ENCODE measurements around the gene LDLRAD4.
A peak's percentile ranks its signal among the peaks of the same experiment; 100 is the strongest.
"Not testable (repeated sequence)": the region's sequence is repeated elsewhere in the genome, so short reads cannot be mapped to it uniquely, and the experiment has no call there.

The LDLRAD4 gene

DNA sequence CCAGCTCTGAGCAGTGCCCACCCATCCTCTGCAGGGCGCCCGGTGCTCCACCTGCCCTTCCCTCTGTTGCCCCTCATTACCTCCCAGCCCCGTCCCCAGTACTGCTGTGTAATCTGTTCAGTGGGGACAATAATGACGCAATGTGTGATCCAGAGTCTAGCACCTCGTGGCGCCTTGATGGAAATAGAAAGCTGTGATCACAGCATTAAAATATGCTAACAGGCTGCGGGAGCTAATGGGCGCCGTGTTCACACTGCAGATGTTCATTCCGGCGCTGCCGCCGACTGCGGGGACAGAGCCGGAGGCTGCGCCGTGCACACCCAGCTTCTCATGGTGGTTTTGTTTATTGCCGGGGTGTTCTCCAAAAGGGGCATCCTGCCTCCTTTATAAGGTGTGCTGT, 235.2 kb downstream of the LDLRAD4 start:
- DNase-seq: peak; percentile 89

GRCh38 chr18:13454363-13455150, 236.0 kb downstream of the LDLRAD4 start:
- no peak for DNase-seq

DNA sequence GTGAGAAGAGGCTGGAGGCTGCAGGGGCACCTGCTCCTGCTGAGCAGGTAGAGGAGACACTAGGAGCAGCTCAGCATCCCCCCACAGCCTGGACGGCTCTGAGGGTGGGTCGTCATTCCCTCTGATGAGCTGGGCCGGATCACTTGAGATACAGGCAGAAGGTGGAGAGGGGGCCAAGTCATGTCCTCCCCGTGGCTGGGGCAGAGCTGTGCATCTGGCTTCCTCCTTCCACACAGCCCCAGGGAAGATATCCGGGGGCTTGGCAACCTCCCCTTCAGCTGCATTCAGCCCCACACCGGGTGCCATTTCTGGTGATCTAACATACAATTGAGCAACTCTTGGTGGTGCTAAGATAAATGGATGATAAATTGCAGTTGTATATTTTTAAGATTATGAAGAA, 236.9 kb downstream of the LDLRAD4 start:
- no peak for DNase-seq

DNA sequence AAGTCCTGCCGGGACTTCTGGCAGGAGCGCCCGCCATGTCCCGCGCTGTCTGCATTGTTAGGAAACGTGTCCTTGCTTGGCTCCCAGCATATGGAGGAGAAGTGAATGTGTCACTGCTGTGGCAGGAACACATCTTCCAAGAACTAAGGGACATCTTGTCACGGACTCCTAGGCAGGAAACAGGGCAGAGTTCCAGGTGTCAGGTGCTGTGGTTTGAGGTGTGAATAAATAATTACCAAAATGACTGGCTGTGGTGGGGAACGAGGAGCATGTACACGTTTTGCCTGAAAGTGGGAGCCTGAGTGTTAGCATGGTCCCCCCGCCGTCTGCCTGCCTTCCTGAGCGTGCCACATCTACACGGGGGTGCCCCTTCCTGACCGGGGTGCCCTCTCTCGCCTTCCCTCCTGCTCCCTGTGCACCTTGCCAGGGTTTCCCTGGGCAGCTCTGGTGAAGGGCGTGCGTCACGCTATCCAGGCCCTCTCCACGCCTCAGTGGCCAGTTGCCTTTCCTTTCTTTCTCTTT, 237.5 kb downstream of the LDLRAD4 start:
- DNase-seq: no peak

DNA sequence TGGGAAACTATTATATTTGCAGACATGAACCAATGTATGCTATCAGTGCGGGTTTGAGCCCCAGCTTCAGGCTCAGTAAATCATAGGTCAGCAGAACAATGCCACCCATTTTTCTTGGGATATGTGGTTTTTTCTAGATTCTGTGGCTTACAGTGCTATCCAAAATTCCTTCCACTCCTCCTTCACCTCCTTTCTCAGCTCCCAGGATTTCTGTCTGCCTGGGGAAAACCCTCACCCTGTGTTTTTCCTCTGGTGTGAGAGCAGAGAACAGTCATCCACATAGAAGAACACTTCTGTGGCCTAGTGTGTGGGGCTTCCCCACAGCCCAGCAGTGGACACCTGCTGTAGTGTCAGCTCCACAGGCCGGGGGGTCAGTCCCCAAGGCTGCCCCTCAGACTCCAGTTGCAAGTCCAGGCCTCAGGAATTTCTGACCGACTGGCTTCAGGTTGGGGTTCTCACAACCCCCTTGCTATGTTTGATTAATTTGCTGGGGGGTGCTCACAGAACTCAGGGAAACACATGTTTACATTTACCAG, 238.2 kb downstream of the LDLRAD4 start:
- DNase-seq: no peak

GRCh38 chr18:13457327-13457726, 238.8 kb downstream of the LDLRAD4 start:
- DNase-seq: no peak

GRCh38 chr18:13460946-13461345, 242.4 kb downstream of the LDLRAD4 start:
- DNase-seq: no peak

GRCh38 chr18:13461469-13461868, 242.9 kb downstream of the LDLRAD4 start:
- no peak for DNase-seq

- no peak for DNase-seq
Measured at GRCh38 chr18:13461936-13462335, 243.4 kb downstream of the LDLRAD4 start.

DNA sequence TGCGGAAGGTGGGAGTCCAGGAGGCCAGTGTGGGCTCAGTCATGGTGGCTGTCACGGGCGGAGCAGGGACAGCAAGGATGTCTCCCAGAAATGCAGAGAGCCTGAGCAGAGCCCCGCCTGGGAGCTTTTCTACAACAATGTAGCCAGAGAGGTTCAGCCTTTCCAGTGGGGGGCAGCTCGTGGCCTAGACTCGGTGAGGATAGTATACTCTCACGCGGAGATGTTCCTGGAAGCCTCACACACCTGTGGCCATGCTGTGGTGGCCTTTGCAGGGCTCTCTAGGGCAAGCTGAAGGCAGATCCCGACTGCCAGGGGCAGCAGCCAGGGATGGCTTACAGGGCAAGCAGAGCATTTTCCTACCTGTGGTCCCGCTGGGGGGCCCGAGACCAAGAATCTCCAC, 244.1 kb downstream of the LDLRAD4 start:
- no peak for DNase-seq

DNA sequence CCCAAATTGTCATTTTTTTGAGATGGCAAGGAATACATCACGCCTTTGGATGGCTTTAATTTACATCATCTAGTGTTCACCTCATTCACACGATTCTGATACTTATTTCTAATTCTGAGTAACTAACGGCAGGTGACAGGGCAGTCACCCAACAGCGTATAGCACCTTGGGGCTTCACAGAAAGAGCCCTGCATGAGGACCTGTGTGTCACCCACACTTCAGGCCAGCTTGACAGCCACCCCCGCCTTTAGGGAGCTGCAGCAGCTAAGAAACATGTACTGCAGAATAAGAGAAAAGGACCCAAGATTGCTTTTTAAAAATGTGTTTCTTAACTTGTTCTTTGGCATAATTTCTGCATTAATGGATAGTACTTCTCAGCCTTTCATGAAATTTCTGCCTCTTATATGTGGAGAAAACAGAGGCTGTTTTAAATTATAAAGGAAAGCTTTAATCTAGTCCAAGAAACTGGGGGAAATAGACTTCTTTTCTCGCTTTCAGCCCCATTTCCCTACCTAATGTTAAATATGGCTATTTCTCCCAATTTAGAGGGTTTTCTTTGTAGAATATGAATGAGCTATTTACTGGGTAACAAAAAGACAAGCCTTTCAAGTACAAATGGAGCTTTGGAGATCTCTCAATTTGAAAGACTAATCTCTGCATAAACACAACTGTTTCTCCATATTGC, 245.1 kb downstream of the LDLRAD4 start:
- DNase-seq: no peak

DNA sequence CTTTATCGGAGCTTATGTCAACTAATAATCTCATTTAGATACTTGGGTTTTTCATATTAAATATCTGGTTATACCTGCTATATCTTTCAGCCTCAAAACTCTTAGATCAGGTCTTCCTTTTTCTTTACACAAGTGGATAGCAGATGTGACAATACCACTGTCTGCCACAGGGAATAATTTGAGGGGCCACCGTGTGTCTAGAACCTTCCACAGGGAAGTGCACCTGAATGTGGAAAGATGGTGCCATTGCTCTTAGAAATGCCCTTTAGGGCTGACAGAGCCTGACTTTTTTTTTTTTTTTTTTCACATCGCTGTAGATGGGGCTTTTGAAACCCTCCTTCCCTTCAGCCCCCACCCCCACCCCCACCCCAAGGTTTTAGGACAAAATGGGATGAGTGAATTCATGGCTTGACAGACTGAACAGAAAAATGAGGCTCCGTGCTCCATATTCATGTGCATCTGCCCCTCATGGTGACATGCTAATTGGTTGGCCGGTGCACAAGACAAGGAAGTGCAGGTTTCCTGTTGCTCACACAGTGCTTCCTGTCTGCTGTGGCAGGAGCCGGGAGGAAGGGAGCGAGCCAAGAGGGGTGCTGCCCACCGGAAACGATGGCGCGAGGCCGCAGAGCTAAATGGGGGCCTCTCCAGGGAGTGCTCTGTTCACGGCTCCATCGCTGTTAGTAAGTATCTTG, 246.0 kb downstream of the LDLRAD4 start:
- DNase-seq: no peak

GRCh38 chr18:13465124-13465446, 246.5 kb downstream of the LDLRAD4 start:
- DNase-seq: no peak

DNA sequence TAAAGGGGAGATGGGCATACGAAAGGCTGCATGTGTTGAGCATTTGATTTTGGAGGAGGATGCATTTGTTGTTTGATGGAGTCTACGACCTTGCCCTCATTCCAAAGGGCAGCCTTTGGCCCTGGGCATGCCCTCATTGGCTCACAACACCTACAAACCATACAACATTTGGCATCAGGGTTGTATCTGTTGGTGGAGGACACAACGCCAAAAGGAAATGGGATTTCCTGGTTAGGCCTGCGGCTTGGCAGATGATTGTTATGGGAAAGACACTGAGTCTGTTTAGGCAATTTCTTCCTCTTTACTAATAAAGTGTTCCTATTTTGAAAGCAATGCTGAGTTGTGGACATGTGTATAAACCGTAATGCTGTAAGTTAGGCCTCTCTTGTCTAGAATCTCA, 246.9 kb downstream of the LDLRAD4 start:
- no peak for DNase-seq

DNA sequence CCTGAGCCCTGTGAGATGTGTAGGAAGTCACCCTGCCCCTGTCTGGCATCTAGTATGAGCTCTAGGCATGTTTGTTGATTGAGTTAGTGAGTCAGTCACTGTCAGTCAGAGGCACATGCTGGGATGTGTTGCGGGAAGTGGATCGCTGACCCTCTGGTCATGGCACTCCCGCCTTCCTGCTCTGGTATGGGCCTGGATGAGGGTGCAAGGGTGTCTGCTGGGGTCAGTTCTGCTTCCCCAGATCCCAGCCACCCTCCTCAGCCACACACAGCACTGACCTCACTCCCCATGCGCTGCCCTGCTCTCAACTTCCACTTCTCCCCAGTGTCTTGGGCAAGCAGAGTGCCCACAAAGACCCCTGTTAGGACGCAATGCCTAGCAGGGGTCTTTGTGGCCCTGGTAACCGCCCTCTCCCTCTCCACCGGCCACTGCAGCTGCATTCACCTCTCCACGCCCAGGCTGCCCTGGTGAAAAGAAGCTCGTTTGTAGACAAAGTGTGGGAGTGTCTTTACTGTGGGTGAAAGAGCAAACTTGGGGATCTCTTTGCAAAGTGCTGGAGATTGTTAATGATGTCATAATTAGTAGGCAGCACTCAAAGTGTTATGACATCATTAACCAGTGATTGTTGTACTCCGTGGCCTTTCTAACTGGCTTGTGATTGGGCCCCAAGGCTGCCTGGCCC, 252.1 kb downstream of the LDLRAD4 start:
- no peak for DNase-seq

DNA sequence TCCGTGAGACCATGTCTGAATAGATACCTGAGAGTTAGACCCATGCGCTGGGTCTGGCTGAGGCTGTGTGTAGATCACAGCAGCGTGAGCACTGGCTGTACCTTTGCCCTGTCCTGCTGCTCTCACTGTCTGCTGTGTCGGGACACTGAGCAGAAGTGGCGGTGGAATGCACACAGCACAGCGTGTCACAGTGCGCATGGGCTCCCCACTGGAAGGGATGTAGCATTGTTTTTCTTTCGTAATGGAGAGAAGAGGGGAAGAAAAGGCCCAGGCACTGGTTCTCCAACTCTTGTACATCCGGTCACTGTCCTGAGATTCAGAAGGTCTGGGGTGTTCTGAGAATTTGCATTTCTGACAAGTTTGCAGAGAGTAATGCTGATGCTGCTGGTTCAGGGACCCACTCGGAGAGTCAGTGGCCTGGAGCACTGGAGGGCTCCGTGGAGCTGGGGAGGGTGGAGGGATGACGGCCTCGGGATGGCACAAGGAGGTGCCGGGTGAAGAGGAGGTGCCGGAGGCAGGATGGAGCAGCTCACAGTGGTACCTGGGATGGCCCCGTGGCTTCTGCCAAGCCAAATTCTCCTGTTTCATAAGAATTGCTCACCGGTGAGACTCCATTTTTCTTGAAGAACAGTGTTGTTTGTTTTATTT, 252.8 kb downstream of the LDLRAD4 start:
- no peak for DNase-seq

DNA sequence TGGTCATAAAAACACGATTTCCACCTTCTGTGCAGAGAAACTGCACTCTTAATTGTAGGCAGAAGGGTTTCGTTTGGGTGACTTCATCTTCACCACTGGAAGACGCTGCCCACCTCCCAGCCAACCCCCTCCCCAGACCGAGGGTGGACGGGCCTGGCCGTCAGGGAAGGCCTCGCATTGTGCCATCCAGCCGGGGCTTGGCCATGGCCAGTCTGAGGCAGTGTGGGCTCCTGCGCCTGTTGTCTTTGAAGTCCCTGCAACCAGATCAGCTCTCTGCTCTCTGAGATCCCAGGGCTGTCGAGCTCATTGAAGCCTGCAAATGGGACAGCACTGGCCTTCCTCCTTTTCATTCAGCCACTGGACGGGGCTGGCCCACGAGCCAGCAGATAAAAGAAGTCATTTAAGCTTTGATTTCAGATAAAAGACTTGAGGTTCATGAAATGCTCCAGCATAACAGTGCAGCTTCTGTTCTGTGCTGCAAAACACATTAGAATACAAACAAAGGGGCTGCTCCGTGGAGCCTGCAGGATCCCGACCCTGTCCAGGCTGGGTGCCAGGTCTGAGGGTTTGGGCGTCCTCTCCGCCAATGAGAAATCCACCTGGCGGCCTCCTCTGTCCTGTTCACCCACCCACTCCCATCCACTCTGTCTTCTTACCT, 253.5 kb downstream of the LDLRAD4 start:
- peak; percentile 56 for DNase-seq

GRCh38 chr18:13473751-13474150, 255.2 kb downstream of the LDLRAD4 start:
- DNase-seq: no peak

DNA sequence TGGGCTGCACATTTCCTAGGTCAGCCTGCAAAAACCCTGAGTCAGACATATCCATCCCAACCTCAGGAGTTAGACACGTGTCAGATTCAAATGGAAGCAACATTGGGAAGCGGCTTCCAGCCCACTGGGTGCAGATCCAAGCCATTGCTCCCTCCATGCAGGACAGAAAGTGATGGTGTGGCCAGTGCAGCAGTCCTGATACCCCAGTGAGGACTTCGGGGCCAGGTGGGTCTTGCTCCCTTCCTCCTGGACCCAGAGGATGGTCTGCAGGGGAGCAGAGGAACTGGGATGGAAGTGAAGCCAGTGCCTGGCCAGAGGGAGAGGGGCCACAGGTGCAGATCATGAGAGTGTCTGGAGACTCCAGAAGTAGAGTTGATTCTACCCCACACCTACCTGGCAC, 255.8 kb downstream of the LDLRAD4 start:
- DNase-seq: no peak

DNA sequence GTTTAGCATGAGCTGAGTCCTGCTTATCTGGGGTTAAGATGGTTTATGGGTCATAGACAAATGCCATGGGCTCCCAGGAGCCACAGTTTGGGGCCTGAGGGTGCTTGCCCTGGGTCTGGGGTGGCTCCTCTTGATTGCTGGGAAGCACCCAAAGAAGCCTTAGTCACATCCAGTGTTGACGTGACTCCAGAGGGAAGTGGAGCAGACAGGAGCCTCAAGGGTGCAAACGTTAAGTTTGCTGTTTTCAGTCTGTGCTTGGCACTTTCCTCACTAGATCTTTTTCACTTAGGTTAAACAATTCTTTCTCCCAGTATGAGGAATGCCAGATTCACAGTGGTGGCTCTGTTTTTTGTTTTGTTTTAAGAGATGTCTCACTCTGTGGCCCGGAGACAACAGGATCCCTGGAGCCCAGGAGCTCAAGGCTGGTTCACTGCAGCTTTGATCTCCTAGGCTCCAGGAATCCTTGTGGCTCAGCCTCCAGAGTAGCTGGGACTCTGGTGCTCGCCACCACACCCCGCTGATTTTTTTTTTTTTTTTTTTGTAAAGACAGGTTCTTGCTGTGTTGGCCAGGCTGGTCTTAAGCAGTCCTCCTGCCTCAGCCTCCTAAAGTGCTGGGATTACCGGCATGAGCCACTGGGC, 256.5 kb downstream of the LDLRAD4 start:
- DNase-seq: no peak

GRCh38 chr18:13476312-13476711, 257.8 kb downstream of the LDLRAD4 start:
- not testable (repeated sequence) for DNase-seq

All from NCI-H2227 treated with DMSO at 0.1 percent for 48 hours (cell line).